Measurements from ENCODE around the gene ZDHHC5. TPM values are rescaled to one million over a fixed set of nuclear protein-coding genes. Genes with fewer than 3 reads are reported as not detected.
A peak's percentile ranks its signal among the peaks of the same experiment; 100 is the strongest.

The ZDHHC5 gene
- total RNA-seq, 3 donors from 2014 or later, result 75.5 to 83.0 (median 81.6) TPM

GRCh38 chr11:57742087-57742452 lies 74.2 kb downstream of the ZDHHC5 start:
- TF ChIP-seq CTCF (IDR thresholded peaks at IDR 0.05), result no peak
- H3K4me3 ChIP-seq, result peak overlapping the region; percentile 64
- ATAC-seq (no peak), DNase-seq (no peak)
- no peaks in the 10 kb centered on the region for H3K36me3 ChIP-seq (ENCODE audit: low read depth)
- H3K9me3 ChIP-seq, result no peaks in the 10 kb centered on the region
- intact Hi-C loops (cut with DNase I, micrococcal nuclease), result loop anchor here in 1 of 2 donors (5.0 kb wide), 1 partner anchor 60 kb away; no protein-coding TSS in a partner anchor
- peaks cover 11% of the 10 kb centered on the region for H3K4me1 ChIP-seq (ENCODE audit: low read depth)

- no peak for TF ChIP-seq CTCF (IDR thresholded peaks at IDR 0.05)
- peaks cover 11% of the 10 kb centered on the region for H3K4me1 ChIP-seq (ENCODE audit: low read depth)
- no peaks in the 10 kb centered on the region for H3K36me3 ChIP-seq (ENCODE audit: low read depth)
- intact Hi-C loops (cut with DNase I, micrococcal nuclease), result loop anchor here in 1 of 2 donors (5.0 kb wide), 1 partner anchor 58 kb away; no protein-coding TSS in a partner anchor
- DNase-seq, result no peak
- no peak overlapping the region for H3K4me3 ChIP-seq
- ATAC-seq, result no peak
- H3K9me3 ChIP-seq, result no peaks in the 10 kb centered on the region
Observed at GRCh38 chr11:57744357-57744756, 76.4 kb downstream of the ZDHHC5 start.

- Histone ChIP-seq H3K4me3 (no peak overlapping the region), H3K36me3 (ENCODE audit: low read depth) (no peaks in the 10 kb centered on the region), H3K9me3 (no peaks in the 10 kb centered on the region), H3K4me1 (ENCODE audit: low read depth) (peaks cover 11% of the 10 kb centered on the region)
- intact Hi-C loops (cut with DNase I, micrococcal nuclease), result no loop called here
- TF ChIP-seq CTCF (IDR thresholded peaks at IDR 0.05), result no peak
- no peak for DNase-seq
- ATAC-seq, result no peak
Observed at GRCh38 chr11:57745206-57745605, 77.3 kb downstream of the ZDHHC5 start.

GRCh38 chr11:57746920-57747319 lies 79.0 kb downstream of the ZDHHC5 start:
- no peak for ATAC-seq
- H3K4me3 ChIP-seq, result no peak overlapping the region
- H3K36me3 ChIP-seq (ENCODE audit: low read depth), result no peaks in the 10 kb centered on the region
- DNase-seq, result no peak
- no peaks in the 10 kb centered on the region for H3K9me3 ChIP-seq
- H3K4me1 ChIP-seq (ENCODE audit: low read depth), result peaks cover 8% of the 10 kb centered on the region
- TF ChIP-seq CTCF (IDR thresholded peaks at IDR 0.05), result no peak
- intact Hi-C loops (cut with DNase I, micrococcal nuclease), result no loop called here

Small RNAs within 50 kb of the gene (microRNA-seq; reads per million reads assigned to microRNA genes)
- gene MIR130A, result 4,159 reads per million, percentile 91 among the genes with 10 or more reads in this experiment

Other genes starting within 250 kb of the ZDHHC5 start
- gene SLC43A3, start 241.0 kb upstream of the ZDHHC5 start, total RNA-seq, result 10 to 100 TPM in 2 of 3 donors, 1 to 10 TPM in 1; 6.3 to 24.4 (median 16.9) TPM
- under 1 TPM; 0.38 to 0.73 (median 0.48) TPM for gene RTN4RL2, start 207.6 kb upstream of the ZDHHC5 start, total RNA-seq
- 10 to 100 TPM in 1 of 3 donors, 1 to 10 TPM in 2; 8.3 to 22.6 (median 9.9) TPM for gene SLC43A1, start 152.4 kb upstream of the ZDHHC5 start, total RNA-seq
- gene TIMM10, start 137.4 kb upstream of the ZDHHC5 start, total RNA-seq, result 10 to 100 TPM; 25.5 to 50.1 (median 49.9) TPM
- not detected for gene SMTNL1, start 130.5 kb upstream of the ZDHHC5 start, total RNA-seq
- gene UBE2L6, start 100.4 kb upstream of the ZDHHC5 start, total RNA-seq, result 10 to 100 TPM; 26.1 to 57.3 (median 53.9) TPM
- gene SERPING1, start 70.4 kb upstream of the ZDHHC5 start, total RNA-seq, result 100 to 1,000 TPM in 2 of 3 donors, 10 to 100 TPM in 1; 31.0 to 224 (median 112) TPM
- gene YPEL4, start 18.2 kb upstream of the ZDHHC5 start, total RNA-seq, result 1 to 10 TPM in 1 of 3 donors, under 1 TPM in 2; 0.39 to 2.4 (median 0.58) TPM
- 10 to 100 TPM; 10.0 to 13.1 (median 10.9) TPM for gene CLP1, start 10.4 kb upstream of the ZDHHC5 start, total RNA-seq
- gene MED19, start 44.1 kb downstream of the ZDHHC5 start, total RNA-seq, result 10 to 100 TPM; 10.7 to 14.6 (median 12.5) TPM
- 100 to 1,000 TPM in 2 of 3 donors, 10 to 100 TPM in 1; 83.6 to 119 (median 113) TPM for gene TMX2, start 44.5 kb downstream of the ZDHHC5 start, total RNA-seq
- 10 to 100 TPM; 68.3 to 84.0 (median 79.2) TPM for gene SELENOH, start 73.4 kb downstream of the ZDHHC5 start, total RNA-seq
- gene BTBD18, start 83.7 kb downstream of the ZDHHC5 start, total RNA-seq, result not detected
- gene CTNND1, start 93.7 kb downstream of the ZDHHC5 start, total RNA-seq, result 100 to 1,000 TPM; 311 to 545 (median 448) TPM